HG03175 (cell line): ENCODE results near the gene CFAP300.

Experiments used
- ATAC-seq: cut with Tn5 transposase; IDR thresholded peaks from one replicate; pipeline ENCODE4 v1.9.1; 2021; ENCODE audit warnings: mild to moderate bottlenecking, moderate library complexity; ENCODE audit not compliant: unreplicated experiment

Gene CFAP300

GRCh38 chr11:102119997-102120396 lies 72.8 kb downstream of the CFAP300 start:
- no peak for ATAC-seq

- no peak for ATAC-seq
Measured at GRCh38 chr11:102120437-102120973, 73.3 kb downstream of the CFAP300 start.

DNA sequence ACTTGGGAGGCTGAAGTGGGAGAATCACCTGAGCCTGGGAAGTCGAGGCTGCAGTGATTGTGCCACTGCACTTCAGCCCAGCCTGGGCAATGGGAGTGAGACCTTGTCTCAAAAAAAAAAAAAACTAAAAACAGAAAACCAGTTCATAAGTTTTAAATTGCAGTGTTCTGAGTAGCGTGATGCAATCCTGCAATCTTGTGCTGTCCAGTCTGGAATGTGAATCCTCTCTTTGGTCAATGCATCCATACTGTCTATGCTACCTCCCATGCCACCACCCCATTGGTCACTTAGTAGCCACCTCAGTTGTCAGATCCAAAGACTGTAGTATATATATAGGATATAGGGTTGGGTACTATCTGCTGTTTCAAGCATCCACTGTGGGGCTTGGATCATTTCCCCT lies 74.1 kb downstream of the CFAP300 start:
- no peak for ATAC-seq
